LHCN-M2 (cell line): ENCODE results near the gene CCR6. TPM values are rescaled to one million over a fixed set of nuclear protein-coding genes. Genes with fewer than 3 reads are reported as not detected.
"Not testable (repeated sequence)": the region's sequence is repeated elsewhere in the genome, so short reads cannot be mapped to it uniquely, and the experiment has no call there.

Experiments used
- DNase-seq: peaks from one replicate; pipeline ENCODE4 v3.0.0-alpha.2; 2012; ENCODE audit warnings: low read depth
- total RNA-seq: library from RNA; depleted of rRNA; stranded (reverse); fragments of >200 nt; gene quantifications from 2 replicates; pipeline ENCODE4 v1.2.3, GENCODE V29; 2014

Gene CCR6
- total RNA-seq, 1 experiment from 2014 or later = not detected

DNA sequence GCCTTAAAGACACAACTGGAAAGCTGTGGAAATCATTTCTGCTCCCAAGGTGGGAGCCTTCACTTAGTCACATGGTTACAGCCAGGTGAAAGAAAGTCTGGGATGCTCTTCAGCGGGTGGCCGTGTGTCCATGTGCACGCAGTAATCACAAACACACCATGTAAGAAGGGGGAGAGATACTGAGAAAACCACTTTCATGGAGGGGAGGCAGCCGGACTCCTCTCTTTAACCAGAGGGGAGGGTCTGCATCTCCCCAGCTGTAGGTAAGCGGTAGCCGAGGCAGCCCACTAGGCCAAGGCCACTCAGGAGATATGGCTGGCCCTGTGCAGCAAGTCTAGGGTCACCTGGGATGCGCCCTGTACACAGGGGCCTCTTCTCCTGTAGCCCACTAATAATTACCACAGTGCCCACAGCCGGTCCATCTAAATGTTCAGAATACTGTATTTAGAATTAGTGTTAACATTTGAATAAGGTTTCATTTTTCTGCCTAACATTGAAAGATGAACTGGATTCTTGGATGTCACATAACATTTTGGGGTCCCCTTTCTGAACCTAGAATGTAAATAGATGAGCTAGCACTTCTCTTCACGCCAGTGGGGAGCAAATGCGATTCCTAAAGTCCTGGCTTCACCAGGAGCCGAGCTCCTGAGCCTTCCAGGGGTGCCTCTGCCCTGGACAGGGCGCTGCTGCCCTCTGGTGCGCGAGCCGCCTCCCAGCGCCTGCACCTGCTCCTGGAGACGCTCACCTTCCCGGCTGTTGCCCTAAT lies 19.0 kb downstream of the CCR6 start:
- DNase-seq = no peak

DNA sequence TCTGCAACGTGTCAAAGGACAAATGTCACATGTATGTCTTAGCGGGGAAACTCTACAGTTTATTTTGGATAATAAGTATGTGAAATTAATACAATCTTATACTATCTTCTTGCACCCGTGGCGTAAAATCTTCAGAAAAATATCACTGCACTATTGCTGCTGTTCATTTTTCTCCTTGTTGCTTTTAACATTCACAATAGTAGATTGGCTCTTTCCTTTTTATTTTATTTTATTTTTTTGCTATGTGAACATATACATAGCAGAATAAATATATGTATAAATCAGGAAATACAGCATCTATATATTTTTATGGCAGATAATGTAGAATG lies 19.5 kb downstream of the CCR6 start:
- no peak for DNase-seq

DNA sequence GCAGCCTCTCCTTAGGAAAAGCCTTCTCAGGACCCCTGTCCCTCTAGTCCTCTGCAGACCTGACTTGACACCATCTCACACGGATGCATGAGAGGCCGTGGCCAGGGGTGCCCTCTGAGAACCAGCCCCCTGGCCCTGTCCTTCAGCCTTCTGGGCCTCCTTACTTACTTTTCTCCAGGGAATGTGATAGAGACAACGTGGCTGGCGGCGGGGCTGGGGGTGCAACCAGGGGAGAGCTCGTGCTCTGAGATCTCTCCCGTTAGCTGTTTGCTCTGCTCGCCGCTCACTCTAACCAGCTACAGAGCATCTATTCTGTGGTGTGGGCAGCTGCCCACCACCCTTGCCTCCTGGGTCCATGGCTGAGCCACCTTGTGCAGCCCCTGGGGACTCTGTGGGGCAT lies 20.1 kb downstream of the CCR6 start:
- no peak for DNase-seq

DNA sequence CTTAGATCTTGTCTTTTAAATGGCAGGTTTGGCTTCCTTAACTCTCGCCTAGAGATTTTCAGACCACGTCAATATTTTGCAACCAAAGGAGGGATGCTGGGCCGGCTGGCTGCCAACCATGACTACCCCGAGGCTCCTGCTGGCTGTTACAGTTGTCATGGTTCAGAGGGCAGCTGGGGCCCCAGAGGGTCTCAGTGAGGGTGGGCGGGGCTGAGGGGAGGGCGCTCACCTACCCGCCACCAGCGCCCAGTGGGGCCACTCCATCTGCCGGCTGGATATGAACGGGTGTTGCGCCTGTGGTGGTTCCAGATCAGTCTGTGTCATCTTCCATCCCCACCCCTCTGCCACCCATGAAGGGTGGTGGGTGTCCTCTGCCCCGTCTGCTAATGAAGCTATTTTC lies 22.6 kb downstream of the CCR6 start:
- DNase-seq = no peak

DNA sequence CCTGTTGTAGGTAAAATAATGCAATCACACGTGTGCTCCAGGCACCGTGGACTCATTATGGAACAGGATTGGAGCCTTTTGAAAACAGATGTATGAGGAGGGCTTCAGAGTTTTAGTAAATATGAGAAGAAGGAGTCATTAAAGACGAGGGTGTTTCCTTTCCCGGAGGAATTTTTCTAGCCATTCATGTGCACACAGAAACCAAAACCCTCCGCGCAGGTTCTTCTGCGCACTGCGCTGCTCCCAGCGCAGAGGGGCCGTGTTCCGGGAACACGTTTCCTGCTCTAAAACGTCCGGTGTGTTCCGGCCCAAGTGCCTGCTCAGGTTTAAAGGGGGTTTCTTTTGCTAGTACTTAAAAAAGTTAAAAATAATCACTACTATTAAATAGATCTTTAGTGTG lies 23.2 kb downstream of the CCR6 start:
- no peak for DNase-seq

DNA sequence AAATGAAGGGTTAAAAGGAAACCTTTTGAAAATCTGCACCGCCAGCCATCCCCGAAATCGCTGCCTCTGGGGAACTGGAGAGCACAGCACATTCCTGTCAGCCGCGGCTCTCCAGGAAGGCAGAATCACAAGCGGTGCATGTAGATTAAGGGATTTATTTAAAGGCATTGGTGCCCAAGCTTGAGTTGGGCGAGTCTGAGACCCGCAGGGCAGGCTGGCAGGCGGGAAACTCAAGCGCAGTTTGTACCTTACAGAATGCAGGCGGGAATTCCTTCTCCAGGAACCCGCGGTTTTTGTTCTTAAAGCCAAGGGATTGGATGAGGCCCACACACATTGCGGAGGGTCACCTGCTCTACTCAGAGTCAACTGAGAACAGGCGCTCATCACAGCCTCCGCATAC lies 24.1 kb downstream of the CCR6 start:
- no peak for DNase-seq

DNA sequence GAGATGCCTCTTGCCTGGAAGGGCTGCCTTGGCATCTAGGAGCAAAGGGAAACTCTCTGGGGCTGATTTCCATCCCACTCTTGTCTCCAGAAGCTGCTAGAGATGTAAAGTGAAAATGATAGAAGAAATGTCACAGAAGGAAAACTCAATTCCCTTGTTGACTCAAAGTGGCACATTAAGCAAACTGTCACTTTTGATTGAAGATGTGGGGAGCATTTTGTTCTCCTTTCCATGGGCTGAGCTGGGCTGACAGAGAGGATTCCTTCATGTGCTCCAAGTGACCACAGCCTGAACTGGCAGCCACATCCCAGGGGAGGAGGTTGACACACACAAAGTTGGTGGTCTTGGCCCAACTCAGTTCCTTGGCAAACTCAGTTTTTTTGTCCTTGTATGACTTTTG lies 25.1 kb downstream of the CCR6 start:
- no peak for DNase-seq

DNA sequence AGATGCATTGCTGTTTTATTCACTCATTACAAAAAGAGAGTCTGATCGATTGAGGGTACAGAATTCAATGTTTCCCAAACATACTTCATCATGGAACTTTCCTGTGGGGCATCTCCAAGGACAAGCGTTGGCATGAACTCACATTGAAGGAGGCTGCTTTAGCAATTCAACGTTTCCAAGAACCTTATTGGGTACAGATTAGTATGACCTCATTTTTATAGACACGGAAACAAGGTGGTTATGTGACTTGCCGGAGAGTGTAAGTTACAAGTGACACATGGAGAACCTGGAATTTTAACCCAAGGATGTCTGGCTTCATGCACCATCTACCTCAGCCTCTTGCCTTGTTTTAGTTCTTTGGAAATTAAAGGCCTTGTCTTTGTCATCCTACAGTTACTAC lies 26.1 kb downstream of the CCR6 start:
- no peak for DNase-seq

DNA sequence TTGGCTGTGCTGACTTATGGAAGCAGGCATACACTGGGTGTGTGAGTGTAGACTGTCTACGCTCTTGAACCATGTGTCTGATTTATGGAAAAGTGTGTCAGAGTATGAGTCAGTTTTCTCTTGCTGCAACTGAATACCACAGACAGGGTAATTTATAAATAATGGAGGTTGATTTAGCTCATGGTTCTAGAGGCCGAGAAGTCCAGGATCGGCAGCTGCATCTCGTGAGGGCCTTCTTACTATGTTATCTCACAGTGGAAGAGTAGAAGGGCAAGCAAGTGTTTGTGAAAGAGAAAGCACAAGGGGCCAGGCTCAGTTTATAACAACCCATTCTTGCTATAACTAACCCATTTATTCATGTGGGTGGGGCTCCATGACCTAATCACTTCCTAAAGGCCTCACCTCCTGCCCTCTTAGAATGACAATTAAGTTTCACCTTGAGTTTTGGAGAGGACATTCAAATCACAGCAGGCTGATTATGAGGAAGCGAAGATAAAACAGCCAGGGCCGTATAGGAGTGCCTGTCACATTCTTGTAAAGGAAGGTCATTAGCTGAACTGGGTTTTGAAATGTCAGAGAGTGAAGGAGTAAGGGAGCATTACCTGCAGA lies 28.1 kb downstream of the CCR6 start:
- DNase-seq = no peak

DNA sequence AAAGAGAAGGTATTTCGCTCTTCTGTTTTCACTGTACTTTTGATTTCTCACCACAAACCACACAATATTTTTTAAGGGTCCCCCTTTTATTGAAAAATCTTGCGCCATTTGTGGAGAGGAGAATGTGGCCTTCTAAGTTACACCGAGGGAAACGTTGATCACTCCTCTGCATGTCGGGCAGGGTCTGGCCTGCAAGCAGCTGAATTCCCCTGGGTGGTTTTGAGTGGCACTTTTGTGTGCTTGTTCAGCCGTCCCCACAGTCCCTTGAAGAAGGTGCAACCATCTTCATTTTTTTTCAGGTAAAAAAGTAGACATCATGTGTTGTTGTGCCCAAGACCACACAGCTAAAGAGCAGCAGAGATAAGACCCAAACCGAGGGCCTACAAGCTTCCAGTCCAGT lies 28.8 kb downstream of the CCR6 start:
- DNase-seq = no peak

DNA sequence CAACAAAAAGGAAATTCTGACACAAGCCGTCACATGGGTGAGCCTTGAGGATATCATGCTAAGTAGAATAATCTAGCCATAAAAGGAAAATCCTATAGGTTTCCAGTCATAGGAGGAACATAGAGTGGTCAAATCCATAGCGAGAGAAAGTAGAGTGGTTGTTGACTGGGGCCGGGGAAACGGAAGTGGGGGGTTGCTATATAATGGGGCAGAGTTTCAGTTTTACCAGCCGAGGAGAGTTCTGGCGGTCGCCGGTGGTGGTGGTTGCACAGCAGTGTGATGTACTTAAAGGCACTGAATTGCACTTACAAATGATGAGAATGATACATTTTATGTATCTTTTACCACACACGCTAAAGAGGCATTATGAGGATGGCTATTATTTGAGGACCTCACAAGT lies 30.0 kb downstream of the CCR6 start:
- no peak for DNase-seq

DNA sequence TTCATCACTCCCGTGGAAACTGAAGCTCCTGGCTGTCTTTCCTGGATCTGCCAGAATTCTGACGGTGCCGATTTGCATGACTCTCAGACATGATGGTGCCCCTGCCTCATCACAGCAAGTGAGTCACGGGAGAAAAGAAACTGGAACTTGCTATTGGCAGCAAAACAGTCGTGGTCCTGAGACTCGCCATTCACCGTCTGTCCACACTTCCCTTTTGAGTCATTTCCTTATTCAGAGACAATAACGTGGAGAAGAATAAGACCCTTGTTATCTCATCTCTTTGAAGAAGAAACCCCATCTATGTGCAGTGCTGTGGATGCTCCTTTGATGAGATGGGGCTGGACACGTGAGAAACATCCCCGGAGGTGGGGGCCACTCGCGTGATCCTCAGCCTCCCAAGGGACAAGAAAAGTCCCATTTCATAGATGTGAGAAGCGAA lies 30.6 kb downstream of the CCR6 start:
- DNase-seq = peak; percentile 2

DNA sequence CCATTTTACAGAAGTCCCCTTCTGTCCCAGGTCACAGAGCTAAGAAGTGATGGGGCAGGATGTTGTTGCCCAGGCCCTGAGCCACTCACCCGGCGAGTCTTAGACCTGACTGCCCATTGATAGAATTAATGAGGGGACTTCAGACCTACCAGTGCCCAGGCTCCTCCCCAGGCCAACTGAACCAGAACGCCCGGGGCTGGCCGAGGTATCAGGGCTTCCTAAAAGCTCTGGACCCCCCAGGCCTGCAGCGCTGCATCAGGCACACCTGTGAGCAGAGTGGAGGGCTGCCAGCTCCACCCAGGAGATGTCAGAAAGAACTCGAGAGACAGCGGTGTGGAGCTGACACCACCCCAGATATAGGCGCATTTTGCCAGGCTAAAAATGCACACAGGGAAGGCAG lies 31.4 kb downstream of the CCR6 start:
- no peak for DNase-seq

DNA sequence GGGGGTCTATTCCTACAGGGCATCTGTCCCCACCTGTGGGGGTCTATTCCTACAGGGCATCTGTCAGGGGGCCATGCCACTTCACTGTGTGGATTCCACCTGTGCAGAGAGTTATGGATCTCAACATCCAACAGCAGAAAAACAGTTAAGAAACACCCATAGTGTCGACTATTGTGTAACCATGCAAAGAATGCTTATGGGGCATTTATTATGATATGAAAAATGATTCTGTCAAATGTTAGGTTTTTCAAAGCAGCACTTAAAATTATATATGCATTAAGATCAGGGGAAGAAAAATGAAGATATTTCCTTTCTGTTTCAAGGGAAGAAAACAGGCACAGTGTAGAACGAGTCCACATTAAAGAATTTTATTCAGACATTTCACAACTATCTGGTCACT lies 32.0 kb downstream of the CCR6 start:
- no peak for DNase-seq

DNA sequence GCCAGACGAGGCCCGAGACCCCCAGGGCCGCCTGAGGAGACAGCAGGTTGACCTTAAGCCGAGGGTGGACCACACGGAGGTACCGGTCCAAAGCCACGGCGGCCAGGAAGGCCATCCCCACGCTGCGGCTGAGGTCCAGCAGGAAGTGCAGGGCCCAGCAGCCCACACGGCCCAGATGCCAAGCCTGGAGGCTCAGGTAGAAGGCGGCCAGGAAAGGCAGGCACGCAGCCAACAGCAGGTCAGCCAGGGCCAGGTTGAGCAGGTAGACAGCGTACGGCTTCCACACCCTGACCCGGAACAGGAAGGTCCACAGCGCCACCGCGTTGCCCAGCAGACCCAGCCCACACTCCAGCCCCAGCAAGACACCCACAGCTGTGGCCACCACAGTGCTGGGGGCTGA lies 34.5 kb downstream of the CCR6 start:
- DNase-seq = no peak

DNA sequence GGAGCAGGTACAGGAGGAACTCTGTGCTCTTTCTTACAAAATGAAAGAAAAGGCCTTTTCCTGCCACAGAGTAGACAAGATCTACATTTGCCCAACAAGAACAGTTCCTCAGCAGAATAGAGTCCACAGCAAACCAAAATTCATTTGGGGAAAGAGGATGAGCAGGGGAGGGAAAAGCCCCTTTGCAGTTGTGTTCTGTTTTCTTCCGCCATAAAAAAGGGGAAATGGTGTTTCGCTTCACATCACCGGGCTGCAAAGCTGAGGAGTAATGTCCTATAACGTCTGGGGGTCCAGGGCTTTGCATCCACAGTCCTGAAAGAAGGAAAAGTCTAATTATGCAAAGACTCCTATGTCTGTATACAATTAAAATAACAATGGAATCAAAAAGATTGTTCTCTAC lies 35.0 kb downstream of the CCR6 start, which contains the start of gene GPR31:
GPR31 (minus strand) TSS at position 118 of the 400 bp plus-strand sequence. CDS start 149 bp downstream, outside the sequence.
- DNase-seq = no peak

DNA sequence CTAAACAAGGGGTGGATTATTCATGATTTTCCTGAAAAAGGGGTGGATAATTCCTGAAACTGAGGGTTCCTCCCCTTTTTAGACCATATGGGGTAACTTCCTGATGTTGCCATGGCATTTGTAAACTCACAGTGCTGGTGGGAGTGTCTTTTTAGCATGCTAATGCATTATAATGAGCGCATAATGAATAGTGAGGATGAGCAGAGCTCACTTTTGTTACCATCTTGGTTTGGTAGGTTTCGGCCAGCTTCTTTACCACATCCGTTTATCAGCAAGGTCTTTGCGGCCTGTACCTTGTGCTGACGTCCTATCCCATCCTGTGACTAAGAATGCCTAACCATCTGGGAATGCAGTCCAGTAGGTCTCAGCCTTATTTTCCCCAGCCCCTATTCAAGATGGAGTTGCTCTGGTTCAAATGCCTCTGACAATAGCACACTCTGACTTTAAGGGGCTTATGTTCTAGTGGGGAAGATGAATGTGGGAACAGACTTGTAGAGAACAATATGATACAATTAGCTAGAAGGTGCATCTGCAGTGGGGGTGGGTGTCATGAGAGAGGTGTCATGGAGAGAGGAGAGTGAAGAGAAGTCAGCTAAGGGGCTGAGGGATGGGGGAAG lies 39.1 kb downstream of the CCR6 start:
- DNase-seq = no peak

DNA sequence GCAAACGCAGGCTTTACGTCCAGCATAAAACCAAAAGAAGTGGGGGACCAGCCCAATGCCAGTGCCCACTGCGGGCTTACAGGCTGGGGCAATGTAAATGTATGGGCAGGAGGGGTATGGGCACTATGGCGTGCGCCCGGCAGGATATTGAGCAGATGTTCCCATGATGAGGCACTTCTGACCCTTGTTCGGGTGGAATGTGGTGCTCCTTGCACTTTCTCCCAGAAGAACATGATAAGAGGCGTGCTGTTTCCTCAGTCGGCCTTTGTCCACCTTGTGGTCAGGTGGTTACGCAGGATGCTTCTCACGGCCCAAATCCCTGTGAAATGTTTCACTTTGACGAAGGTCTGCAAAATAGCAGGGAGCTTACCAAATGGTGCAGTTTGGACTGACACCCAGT lies 39.7 kb downstream of the CCR6 start:
- DNase-seq = no peak

DNA sequence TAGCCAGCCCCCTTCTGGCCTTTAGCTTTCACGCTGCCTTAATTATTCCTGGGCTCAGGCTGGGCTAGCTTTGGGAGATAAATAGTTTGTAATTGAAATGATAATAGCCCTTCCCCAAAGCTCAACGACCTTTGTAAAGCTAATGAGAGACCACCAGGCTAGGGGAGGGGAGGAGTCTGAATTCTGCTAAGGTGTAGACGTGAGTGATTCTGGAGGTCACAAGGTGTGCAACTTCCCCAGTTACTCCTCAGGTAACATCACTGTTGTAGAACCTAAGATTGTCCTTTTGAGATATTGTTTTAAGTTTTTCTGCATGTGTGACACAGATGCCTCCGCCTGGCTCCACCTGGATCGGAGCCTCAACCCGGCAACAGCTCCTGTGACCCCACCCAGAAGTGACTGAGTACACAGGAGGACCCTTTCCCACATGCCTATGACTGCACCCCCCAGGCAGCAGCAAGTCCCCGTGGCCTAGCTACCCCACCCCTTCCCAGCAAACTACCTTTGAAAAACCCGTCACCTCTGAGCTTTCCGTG lies 40.6 kb downstream of the CCR6 start:
- no peak for DNase-seq

DNA sequence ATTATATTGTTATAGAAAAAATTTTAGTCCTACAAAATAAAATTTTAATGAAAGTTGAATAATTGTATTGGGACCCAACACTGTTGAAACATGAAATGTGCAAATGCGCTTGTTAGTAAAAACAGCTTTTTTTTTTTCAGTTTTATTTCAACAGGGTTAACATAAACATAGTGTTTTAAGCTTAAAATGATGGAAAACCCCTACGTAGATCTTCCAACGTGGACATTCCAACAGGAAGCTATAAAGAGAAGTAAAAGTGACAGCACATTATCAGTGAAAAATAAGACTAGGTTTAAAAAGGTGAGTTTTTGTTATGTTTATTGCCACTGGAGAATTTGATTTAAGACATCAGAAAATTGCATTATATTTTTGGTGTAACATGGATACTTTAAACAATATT lies 41.4 kb downstream of the CCR6 start:
- DNase-seq = no peak

DNA sequence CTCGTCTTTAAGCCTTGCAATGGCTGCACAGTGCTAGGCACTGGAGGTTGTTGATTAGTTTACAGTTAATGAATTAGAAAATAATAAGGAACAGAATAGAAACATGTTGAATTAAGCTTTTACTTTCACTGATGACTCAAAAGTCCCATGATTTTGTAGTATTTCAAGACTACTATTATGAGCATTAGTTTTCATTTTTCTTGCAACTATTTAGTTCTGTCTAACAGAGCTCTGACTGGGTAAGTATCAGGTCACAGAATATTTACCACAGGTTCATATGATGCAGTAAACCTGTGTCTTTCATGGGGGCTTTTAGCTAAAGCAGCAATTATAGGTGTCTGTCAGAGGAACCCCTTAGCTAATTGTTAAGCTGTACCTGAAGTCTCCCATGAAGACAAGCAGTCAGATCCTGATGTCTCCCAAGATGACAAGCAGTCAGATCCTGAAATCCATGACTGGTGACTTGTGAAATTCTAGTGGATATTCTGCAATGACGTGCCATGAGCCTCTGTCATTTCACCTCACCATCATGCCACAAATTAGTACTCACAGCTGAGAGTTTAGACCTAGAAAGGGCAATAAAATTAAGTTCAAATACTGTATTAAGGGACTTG lies 43.1 kb downstream of the CCR6 start:
- no peak for DNase-seq

DNA sequence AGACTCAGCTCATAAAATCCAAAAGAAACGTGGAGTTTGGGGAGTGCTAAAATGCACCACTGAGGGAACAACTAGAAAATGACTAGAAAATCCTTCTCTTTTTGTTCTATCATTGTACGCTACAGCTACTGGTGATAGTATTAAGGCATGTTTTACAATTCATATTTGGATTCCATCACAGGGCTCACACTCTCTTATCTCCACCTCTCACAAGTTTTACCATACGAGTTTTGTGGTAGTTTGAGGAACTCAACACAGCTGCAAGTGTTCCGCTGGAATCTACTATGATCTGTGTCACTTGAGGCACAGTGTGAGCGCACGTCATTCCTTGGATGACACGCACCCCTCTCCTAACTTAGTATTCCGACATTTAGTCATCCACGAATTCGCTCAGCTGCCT lies 44.8 kb downstream of the CCR6 start:
- not testable (repeated sequence) for DNase-seq
